HepG2 (cell line): ENCODE results near the gene HEXIM1. TPM values are rescaled to one million over a fixed set of nuclear protein-coding genes. Genes with fewer than 3 reads are reported as not detected.

Experiments used
- HNRNPL ChIP-seq: fragments of 200-400 bp; formaldehyde crosslinking; IDR thresholded peaks from 2 replicates; pipeline ENCODE4 v1.6.1; 2017; ENCODE audit warnings: mild to moderate bottlenecking, low read depth, low read length
- KLF13 ChIP-seq: sonication (generic); formaldehyde crosslinking; IDR thresholded peaks from 2 replicates; pipeline ENCODE4 v1.4.0; 2020; ENCODE audit warnings: mild to moderate bottlenecking, missing genetic modification reagents
- ZGPAT ChIP-seq: IDR thresholded peaks from 2 replicates; pipeline ENCODE4 v1.6.1; 2016; ENCODE audit warnings: mild to moderate bottlenecking
- ZNF737 ChIP-seq: sonication (generic); formaldehyde crosslinking; IDR thresholded peaks from 2 replicates; pipeline ENCODE4 v1.5.0; 2020; ENCODE audit warnings: missing genetic modification reagents, mild to moderate bottlenecking, borderline replicate concordance
- polyA plus RNA-seq, 8 experiments: library from polyadenylated mRNA; depleted of rRNA in 3 of 8; stranded (reverse) in 7 of 8; unstranded in 1 of 8; fragments of >200 nt; fragmentation: Illumina TruSeq in 4 of 8; extraction: Trizol in 4 of 8; gene quantifications; 2 replicates each; pipeline versions ENCODE4 v1.2.1 to v1.2.3, GENCODE V29; 2011 to 2016; ENCODE audit warnings: low read depth in 4 of 8, missing spikeins in 1 of 8, mixed read lengths in 1 of 8; ENCODE audit not compliant: insufficient read depth in 1 of 8
- total RNA-seq, 5 experiments: library from RNA; depleted of rRNA; stranded (reverse); fragments of >200 nt; fragmentation: Illumina TruSeq; extraction: Trizol; gene quantifications; 2 replicates each; pipeline ENCODE4 v1.2.3, GENCODE V29; 2016; ENCODE audit warnings: low read depth in 1 of 5
- TF ChIP-seq, protein P1 (sequence below): IDR thresholded peaks from 2 replicates; pipeline ENCODE4 v1.4.0; 2020; ENCODE audit warnings: mild to moderate bottlenecking, missing genetic modification reagents
- TF ChIP-seq, protein P2 (sequence below): sonication (generic); formaldehyde crosslinking; IDR thresholded peaks from 2 replicates; pipeline ENCODE4 v1.8.0; 2023; ENCODE audit warnings: mild to moderate bottlenecking, missing genetic modification reagents
- TF ChIP-seq, protein P3 (sequence below): sonication (generic); formaldehyde crosslinking; IDR thresholded peaks from 2 replicates; pipeline ENCODE4 v1.4.0; 2020; ENCODE audit warnings: mild to moderate bottlenecking, missing genetic modification reagents
- TF ChIP-seq, protein P4 (sequence below): sonication (generic); formaldehyde crosslinking; IDR thresholded peaks from 2 replicates; pipeline ENCODE4 v1.4.0; 2020; ENCODE audit warnings: missing genetic modification reagents
- TF ChIP-seq, protein P5 (sequence below): sonication (generic); formaldehyde crosslinking; IDR thresholded peaks from 2 replicates; pipeline ENCODE4 v1.4.0; 2020; ENCODE audit warnings: mild to moderate bottlenecking, missing genetic modification reagents

The HEXIM1 gene
- total and polyA plus RNA-seq, 2 of the 13 experiments (the other 11 are each of a cell fraction or from before 2014, with no cell fraction given): 10.5 to 16.6 TPM

- TF ChIP-seq, protein P1, sequence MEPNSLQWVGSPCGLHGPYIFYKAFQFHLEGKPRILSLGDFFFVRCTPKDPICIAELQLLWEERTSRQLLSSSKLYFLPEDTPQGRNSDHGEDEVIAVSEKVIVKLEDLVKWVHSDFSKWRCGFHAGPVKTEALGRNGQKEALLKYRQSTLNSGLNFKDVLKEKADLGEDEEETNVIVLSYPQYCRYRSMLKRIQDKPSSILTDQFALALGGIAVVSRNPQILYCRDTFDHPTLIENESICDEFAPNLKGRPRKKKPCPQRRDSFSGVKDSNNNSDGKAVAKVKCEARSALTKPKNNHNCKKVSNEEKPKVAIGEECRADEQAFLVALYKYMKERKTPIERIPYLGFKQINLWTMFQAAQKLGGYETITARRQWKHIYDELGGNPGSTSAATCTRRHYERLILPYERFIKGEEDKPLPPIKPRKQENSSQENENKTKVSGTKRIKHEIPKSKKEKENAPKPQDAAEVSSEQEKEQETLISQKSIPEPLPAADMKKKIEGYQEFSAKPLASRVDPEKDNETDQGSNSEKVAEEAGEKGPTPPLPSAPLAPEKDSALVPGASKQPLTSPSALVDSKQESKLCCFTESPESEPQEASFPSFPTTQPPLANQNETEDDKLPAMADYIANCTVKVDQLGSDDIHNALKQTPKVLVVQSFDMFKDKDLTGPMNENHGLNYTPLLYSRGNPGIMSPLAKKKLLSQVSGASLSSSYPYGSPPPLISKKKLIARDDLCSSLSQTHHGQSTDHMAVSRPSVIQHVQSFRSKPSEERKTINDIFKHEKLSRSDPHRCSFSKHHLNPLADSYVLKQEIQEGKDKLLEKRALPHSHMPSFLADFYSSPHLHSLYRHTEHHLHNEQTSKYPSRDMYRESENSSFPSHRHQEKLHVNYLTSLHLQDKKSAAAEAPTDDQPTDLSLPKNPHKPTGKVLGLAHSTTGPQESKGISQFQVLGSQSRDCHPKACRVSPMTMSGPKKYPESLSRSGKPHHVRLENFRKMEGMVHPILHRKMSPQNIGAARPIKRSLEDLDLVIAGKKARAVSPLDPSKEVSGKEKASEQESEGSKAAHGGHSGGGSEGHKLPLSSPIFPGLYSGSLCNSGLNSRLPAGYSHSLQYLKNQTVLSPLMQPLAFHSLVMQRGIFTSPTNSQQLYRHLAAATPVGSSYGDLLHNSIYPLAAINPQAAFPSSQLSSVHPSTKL (CRISPR knock-in tag): peak; percentile 14
- TF ChIP-seq ZGPAT (CRISPR knock-in tag): peak; percentile 98
- TF ChIP-seq KLF13 (CRISPR knock-in tag): peak; percentile 63; the same call in 1 of the 2 replicates
- TF ChIP-seq, protein P2, sequence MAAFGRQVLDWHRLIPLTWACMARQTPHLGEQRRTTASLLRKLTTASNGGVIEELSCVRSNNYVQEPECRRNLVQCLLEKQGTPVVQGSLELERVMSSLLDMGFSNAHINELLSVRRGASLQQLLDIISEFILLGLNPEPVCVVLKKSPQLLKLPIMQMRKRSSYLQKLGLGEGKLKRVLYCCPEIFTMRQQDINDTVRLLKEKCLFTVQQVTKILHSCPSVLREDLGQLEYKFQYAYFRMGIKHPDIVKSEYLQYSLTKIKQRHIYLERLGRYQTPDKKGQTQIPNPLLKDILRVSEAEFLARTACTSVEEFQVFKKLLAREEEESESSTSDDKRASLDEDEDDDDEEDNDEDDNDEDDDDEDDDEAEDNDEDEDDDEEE: peak; percentile 72; the same call in 1 of the 2 replicates
- TF ChIP-seq, protein P3, sequence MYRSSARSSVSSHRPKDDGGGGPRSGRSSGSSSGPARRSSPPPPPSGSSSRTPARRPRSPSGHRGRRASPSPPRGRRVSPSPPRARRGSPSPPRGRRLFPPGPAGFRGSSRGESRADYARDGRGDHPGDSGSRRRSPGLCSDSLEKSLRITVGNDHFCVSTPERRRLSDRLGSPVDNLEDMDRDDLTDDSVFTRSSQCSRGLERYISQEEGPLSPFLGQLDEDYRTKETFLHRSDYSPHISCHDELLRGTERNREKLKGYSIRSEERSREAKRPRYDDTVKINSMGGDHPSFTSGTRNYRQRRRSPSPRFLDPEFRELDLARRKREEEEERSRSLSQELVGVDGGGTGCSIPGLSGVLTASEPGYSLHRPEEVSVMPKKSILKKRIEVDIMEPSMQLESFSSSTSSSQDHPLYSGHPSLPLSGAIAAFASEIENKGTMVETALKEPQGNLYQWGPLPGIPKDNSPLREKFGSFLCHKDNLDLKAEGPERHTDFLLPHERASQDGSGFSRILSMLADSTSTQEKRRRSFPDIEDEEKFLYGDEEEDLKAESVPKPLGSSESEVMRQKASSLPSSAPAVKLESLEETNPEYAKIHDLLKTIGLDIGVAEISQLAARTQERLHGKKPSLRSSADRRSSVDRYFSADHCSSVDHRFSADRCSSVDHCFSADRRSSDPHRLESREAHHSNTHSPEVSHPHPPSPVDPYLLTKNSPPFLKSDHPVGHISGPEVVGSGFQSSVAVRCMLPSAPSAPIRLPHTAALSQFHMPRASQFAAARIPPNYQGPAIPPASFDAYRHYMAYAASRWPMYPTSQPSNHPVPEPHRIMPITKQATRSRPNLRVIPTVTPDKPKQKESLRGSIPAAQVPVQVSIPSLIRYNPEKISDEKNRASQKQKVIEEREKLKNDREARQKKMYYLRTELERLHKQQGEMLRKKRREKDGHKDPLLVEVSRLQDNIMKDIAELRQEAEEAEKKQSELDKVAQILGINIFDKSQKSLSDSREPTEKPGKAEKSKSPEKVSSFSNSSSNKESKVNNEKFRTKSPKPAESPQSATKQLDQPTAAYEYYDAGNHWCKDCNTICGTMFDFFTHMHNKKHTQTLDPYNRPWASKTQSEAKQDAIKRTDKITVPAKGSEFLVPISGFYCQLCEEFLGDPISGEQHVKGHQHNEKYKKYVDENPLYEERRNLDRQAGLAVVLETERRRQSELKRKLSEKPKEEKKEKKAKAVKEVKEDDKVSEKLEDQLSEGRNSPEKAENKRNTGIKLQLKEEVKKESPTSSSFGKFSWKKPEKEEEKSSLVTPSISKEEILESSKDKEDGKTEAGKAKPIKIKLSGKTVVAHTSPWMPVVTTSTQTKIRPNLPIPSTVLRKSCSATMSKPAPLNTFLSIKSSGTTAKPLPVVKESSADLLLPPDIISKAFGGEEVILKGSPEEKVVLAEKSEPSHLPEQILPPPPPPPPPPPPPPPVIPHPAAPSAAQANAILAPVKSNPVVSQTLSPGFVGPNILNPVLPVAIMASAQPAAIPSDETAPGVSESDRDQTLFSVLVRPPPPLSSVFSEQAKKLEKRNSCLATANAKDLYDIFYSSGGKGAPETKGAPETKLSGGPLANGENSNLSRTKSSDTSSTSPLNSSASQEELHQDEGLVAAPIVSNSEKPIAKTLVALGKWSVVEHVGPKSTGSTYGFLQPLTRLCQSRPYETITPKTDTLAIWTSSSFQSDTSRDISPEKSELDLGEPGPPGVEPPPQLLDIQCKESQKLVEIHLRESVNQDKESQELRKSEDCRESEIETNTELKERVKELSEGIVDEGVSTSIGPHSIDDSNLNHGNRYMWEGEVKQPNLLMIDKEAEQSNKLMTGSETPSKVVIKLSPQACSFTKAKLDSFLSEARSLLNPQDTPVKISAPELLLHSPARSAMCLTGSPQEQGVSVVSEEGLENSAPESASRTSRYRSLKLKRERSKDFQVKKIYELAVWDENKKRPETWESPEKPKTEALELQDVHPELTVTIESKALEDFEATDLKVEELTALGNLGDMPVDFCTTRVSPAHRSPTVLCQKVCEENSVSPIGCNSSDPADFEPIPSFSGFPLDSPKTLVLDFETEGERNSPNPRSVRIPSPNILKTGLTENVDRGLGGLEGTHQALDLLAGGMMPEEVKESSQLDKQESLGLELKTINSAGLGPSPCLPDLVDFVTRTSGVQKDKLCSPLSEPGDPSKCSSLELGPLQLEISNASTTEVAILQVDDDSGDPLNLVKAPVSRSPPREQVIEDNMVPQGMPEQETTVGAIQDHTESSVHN (CRISPR knock-in tag): no peak
- TF ChIP-seq, protein P4, sequence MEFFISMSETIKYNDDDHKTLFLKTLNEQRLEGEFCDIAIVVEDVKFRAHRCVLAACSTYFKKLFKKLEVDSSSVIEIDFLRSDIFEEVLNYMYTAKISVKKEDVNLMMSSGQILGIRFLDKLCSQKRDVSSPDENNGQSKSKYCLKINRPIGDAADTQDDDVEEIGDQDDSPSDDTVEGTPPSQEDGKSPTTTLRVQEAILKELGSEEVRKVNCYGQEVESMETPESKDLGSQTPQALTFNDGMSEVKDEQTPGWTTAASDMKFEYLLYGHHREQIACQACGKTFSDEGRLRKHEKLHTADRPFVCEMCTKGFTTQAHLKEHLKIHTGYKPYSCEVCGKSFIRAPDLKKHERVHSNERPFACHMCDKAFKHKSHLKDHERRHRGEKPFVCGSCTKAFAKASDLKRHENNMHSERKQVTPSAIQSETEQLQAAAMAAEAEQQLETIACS: no peak
- peak; percentile 57 for TF ChIP-seq HNRNPL
- TF ChIP-seq, protein P5, sequence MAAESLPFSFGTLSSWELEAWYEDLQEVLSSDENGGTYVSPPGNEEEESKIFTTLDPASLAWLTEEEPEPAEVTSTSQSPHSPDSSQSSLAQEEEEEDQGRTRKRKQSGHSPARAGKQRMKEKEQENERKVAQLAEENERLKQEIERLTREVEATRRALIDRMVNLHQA: no peak
- TF ChIP-seq ZNF737: no peak
These were observed 13.2 kb downstream of the HEXIM1 start, which contains the start of gene HEXIM2 (continued) for GRCh38 chr17:45161288-45162024.
